Endothelial cell of umbilical vein (primary cell): ENCODE measurements around the gene TRNAU1AP. TPM values are rescaled to one million over a fixed set of nuclear protein-coding genes. Genes with fewer than 3 reads are reported as not detected.

Experiments
- BruUV-seq: library from RNA; stranded (reverse); fragments of 400-500 nt; replicated peaks from 2 replicates; lab custom pipeline; 2021; lab: Mats Ljungman, UMichigan
- CTCF ChIA-PET: fragments of 300-600, 350-600 bp; sonication (Branson Sonifier 250); formaldehyde crosslinking; loops from one replicate; lab custom pipeline; 2021; ENCODE audit warnings: antibody characterized with exemption, inconsistent platforms; lab: Charles Lee
- POLR2A ChIA-PET: fragments of 300-600, 350-600 bp; sonication (Branson Sonifier 250); formaldehyde crosslinking; loops from one replicate; lab custom pipeline; 2021; ENCODE audit warnings: antibody characterized with exemption, inconsistent platforms; lab: Charles Lee
- DNase-seq: peaks from one replicate; pipeline ENCODE4 v3.0.0-alpha.2; 2011; ENCODE audit warnings: low read depth, low spot score
- FAIRE-seq: peaks from 2 replicates; lab custom pipeline; 2011; peaks lifted over from hg19 to GRCh38; lab: Jason Lieb, UNC
- H2AFZ ChIP-seq: 2 replicates; pipeline ENCODE4 v1.6.0; 2012; ENCODE audit warnings: low read depth, low read length, control low read depth, inconsistent platforms
- H3K27ac ChIP-seq: 2 replicates; pipeline ENCODE4 v1.5.1; 2011; ENCODE audit warnings: low read depth, mild to moderate bottlenecking, control low read depth, low read length, moderate library complexity; ENCODE audit not compliant: insufficient read depth
- H3K27me3 ChIP-seq, 2 experiments: 2 replicates each; pipeline versions ENCODE4 v1.6.0 to v1.6.1; 2011; ENCODE audit warnings: low read length in 2 of 2, mixed read lengths in 1 of 2; ENCODE audit not compliant: control insufficient read depth in 2 of 2, insufficient read depth in 2 of 2
- H3K36me3 ChIP-seq, 2 experiments: 2 replicates in 1 of 2; 3 replicates in 1 of 2; pipeline ENCODE4 v1.5.1; 2011; ENCODE audit warnings: low read length in 2 of 2, mild to moderate bottlenecking in 1 of 2, moderate library complexity in 1 of 2; ENCODE audit not compliant: control insufficient read depth in 2 of 2, insufficient read depth in 2 of 2; ENCODE audit errors: extremely low read depth in 1 of 2
- H3K4me1 ChIP-seq: 3 replicates; pipeline ENCODE4 v1.5.1; 2011; ENCODE audit warnings: mild to moderate bottlenecking, low read length; ENCODE audit not compliant: control insufficient read depth, insufficient read depth; ENCODE audit errors: extremely low read depth
- H3K4me2 ChIP-seq: 2 replicates; pipeline ENCODE4 v1.6.1; 2011; ENCODE audit warnings: low read length, control low read depth, mixed read lengths; ENCODE audit not compliant: insufficient read depth
- H3K4me3 ChIP-seq, 3 experiments: fragments of 200-600 bp in 1 of 3; sonication (generic), shearing (Covaris generic) in 1 of 3; replicated peaks in 1 of 3; 2 replicates each; pipeline ENCODE4 v1.5.1; 2011 to 2016; ENCODE audit warnings: control low read depth in 3 of 3, low read length in 3 of 3, mild to moderate bottlenecking in 2 of 3, inconsistent platforms in 1 of 3, low read depth in 1 of 3, moderate library complexity in 1 of 3; ENCODE audit not compliant: insufficient read depth in 1 of 3
- H3K79me2 ChIP-seq: 2 replicates; pipeline ENCODE4 v1.6.0; 2012; ENCODE audit warnings: low read length, inconsistent platforms; ENCODE audit not compliant: control insufficient read depth, insufficient read depth
- H3K9ac ChIP-seq: replicated peaks from 2 replicates; pipeline ENCODE3; 2011; ENCODE audit warnings: low read length, control low read depth; ENCODE audit not compliant: insufficient read depth; ENCODE audit errors: extremely low read depth
- H3K9me1 ChIP-seq: replicated peaks from 3 replicates; pipeline ENCODE4 v1.6.0; 2011; ENCODE audit warnings: mild to moderate bottlenecking, low read length; ENCODE audit not compliant: control insufficient read depth, insufficient read depth; ENCODE audit errors: extremely low read depth
- H3K9me3 ChIP-seq: replicated peaks from 2 replicates; pipeline ENCODE4 v1.5.1; 2012; ENCODE audit warnings: low read length, inconsistent platforms; ENCODE audit not compliant: control insufficient read depth, insufficient read depth
- H4K20me1 ChIP-seq: replicated peaks from 2 replicates; pipeline ENCODE3; 2011; ENCODE audit warnings: mild to moderate bottlenecking, low read length; ENCODE audit not compliant: control insufficient read depth, insufficient read depth; ENCODE audit errors: extremely low read depth
- CTCF ChIP-seq, 2 donors: IDR thresholded peaks; 1 replicate in 1 of 2; 2 replicates in 1 of 2; pipeline ENCODE4 v1.5.1; 2011; ENCODE audit warnings: low read length in 2 of 2, mild to moderate bottlenecking in 2 of 2, moderate library complexity in 2 of 2, control low read depth in 1 of 2, inconsistent platforms in 1 of 2, low read depth in 1 of 2; ENCODE audit not compliant: insufficient read depth in 1 of 2; ENCODE audit errors: extremely low read depth in 1 of 2
- EZH2 ChIP-seq: IDR thresholded peaks from 2 replicates; pipeline ENCODE4 v1.6.1; 2012; ENCODE audit warnings: borderline replicate concordance, low read depth, mild to moderate bottlenecking, moderate library complexity, low read length, inconsistent platforms; ENCODE audit not compliant: severe bottlenecking
- FOS ChIP-seq: IDR thresholded peaks from 2 replicates; pipeline ENCODE4 v1.6.1; 2011; ENCODE audit warnings: mild to moderate bottlenecking, low read length, moderate library complexity, borderline replicate concordance; ENCODE audit not compliant: insufficient read depth
- GATA2 ChIP-seq: IDR thresholded peaks from 2 replicates; pipeline ENCODE4 v1.7.0; 2011; ENCODE audit warnings: low read depth, mild to moderate bottlenecking, moderate library complexity, mixed read lengths, low read length; ENCODE audit not compliant: insufficient read length, insufficient read depth
- JUN ChIP-seq: IDR thresholded peaks from 2 replicates; pipeline ENCODE4 v1.6.1; 2011; ENCODE audit warnings: borderline replicate concordance, low read depth; ENCODE audit not compliant: insufficient read length, insufficient read depth
- MAX ChIP-seq: IDR thresholded peaks from 2 replicates; pipeline ENCODE4 v1.6.1; 2011; ENCODE audit not compliant: insufficient read depth, insufficient read length
- MYC ChIP-seq: IDR thresholded peaks from one replicate; pipeline ENCODE4 v1.6.1; 2011; ENCODE audit warnings: mild to moderate bottlenecking, low read depth, low read length
- POLR2A ChIP-seq: IDR thresholded peaks from 2 replicates; pipeline ENCODE4 v1.6.1; 2012; ENCODE audit warnings: low read depth, mild to moderate bottlenecking, control low read depth, low read length
- POLR2AphosphoS5 ChIP-seq: IDR thresholded peaks from 2 replicates; pipeline ENCODE4 v1.6.1; 2012; ENCODE audit warnings: low read depth, mild to moderate bottlenecking, control low read depth, low read length, moderate library complexity; ENCODE audit not compliant: insufficient read depth
- dilution Hi-C: fragments of 300-500 bp; cut with MboI; formaldehyde crosslinking; loops from one replicate; pipeline ENCODE4 v1.15.0; 2019; ENCODE audit warnings: low sequenced_read_pairs; ENCODE audit not compliant: extremely low pct_ligation_motif_present
- intact Hi-C: fragments of 100-400 bp; cut with micrococcal nuclease; formaldehyde crosslinking; loops from one replicate; pipeline ENCODE4 v1.10.0; 2022
- polyA plus RNA-seq, 4 experiments: library from polyadenylated mRNA; depleted of rRNA in 3 of 4; stranded (reverse) in 3 of 4; unstranded in 1 of 4; fragments of >200 nt; gene quantifications; 2 replicates each; pipeline versions ENCODE4 v1.2.1 to v1.2.3, GENCODE V29; 2011 to 2012; ENCODE audit warnings: missing spikeins in 1 of 4
- small RNA-seq: library from RNA; depleted of rRNA; stranded (forward); fragments of <200 nt; gene quantifications from one replicate; pipeline ENCODE3, GENCODE V24; 2012; ENCODE audit warnings: low replicate concordance, low read depth; ENCODE audit not compliant: insufficient read depth, insufficient read length
- total RNA-seq: library from RNA; stranded (reverse); gene quantifications from 2 replicates; pipeline ENCODE4 v1.2.3, GENCODE V29; 2021

The TRNAU1AP gene
- total and polyA plus RNA-seq, 2 donors (not counting 3 experiments of a cell fraction or from before 2014, with no cell fraction given), result 32.7 to 46.2 TPM

- no TSS peak for BruUV-seq
- peaks cover 0 to 6% of the 10 kb centered on the region in 2 experiments for H3K36me3 ChIP-seq
- H3K79me2 ChIP-seq, result no peaks in the 10 kb centered on the region
- no peaks in the 10 kb centered on the region for H3K9me1 ChIP-seq
- intact Hi-C loops, result no loop called here
- H3K4me1 ChIP-seq, result no peaks in the 10 kb centered on the region
- no peak overlapping the region for H3K4me3 ChIP-seq
- H3K4me2 ChIP-seq, result no peak overlapping the region
- H3K9me3 ChIP-seq, result no peaks in the 10 kb centered on the region
- ChIA-PET CTCF (interaction anchor here (2.7 kb wide), 1 partner anchor 11 kb away, joined by 11 read pairs; no protein-coding TSS in a partner anchor), POLR2A (no interaction called here)
- TF ChIP-seq FOS (no peak), CTCF (IDR thresholded peaks at IDR 0.05; ENCODE audit: extremely low read depth in 1 of 2, insufficient read depth in 1 of 2, low read depth in 1 of 2, low read length in 2 of 2) (no peak), POLR2A (no peak), MYC (no peak), POLR2AphosphoS5 (no peak), MAX (no peak), GATA2 (no peak), JUN (no peak), EZH2 (no peak)
- H2AFZ ChIP-seq, result no peak overlapping the region
- no peak for DNase-seq
- no peaks in the 10 kb centered on the region for H4K20me1 ChIP-seq
- FAIRE-seq, result no peak
- no peak overlapping the region for H3K27ac ChIP-seq
- dilution Hi-C loops, result loop anchor here (25.0 kb wide), 1 partner anchor 351 kb away; the partner anchor contains the start of gene SESN2
- no peak overlapping the region for H3K9ac ChIP-seq
- no peaks in the 10 kb centered on the region for H3K27me3 ChIP-seq
Measured at GRCh38 chr1:28613175-28613574, 60.3 kb downstream of the TRNAU1AP start.

Small RNA genes lying within 50 kb of the gene (small RNA-seq; reads per million reads assigned to genes)
- not detected for gene SNORA16A
- gene SNORA44, result not detected
- not detected for gene SNORA61
- gene SNORA73A, result not detected
- gene SNORA73B, result 48.2 reads per million, percentile 92 among the genes with 10 or more reads in this experiment
- gene SNORD99, result 1,004 reads per million, percentile 100 among the genes with 10 or more reads in this experiment

Other genes starting within 250 kb of the TRNAU1AP start
- 12.5 and 15.6 TPM in 2 replicates for gene MED18, start 224.0 kb upstream of the TRNAU1AP start, total RNA-seq
- 19.7 and 20.2 TPM in 2 replicates for gene MED18, start 224.0 kb upstream of the TRNAU1AP start, polyA plus RNA-seq
- gene PHACTR4, start 183.3 kb upstream of the TRNAU1AP start, total RNA-seq, result 59.7 and 61.0 TPM in 2 replicates
- gene PHACTR4, start 183.3 kb upstream of the TRNAU1AP start, polyA plus RNA-seq, result 18.2 and 25.4 TPM in 2 replicates
- gene RCC1, start 47.0 kb upstream of the TRNAU1AP start, total RNA-seq, result 72.7 and 77.7 TPM in 2 replicates
- gene RCC1, start 47.0 kb upstream of the TRNAU1AP start, polyA plus RNA-seq, result 28.7 and 37.1 TPM in 2 replicates
- gene RAB42, start 39.2 kb downstream of the TRNAU1AP start, total RNA-seq, result 1.2 and 2.0 TPM in 2 replicates
- gene RAB42, start 39.2 kb downstream of the TRNAU1AP start, polyA plus RNA-seq, result 1.4 and 1.8 TPM in 2 replicates
- gene TAF12, start 90.0 kb downstream of the TRNAU1AP start, total RNA-seq, result 15.3 and 18.2 TPM in 2 replicates
- gene TAF12, start 90.0 kb downstream of the TRNAU1AP start, polyA plus RNA-seq, result 13.9 and 17.7 TPM in 2 replicates
- not detected in 2 replicates for gene RNU11, start 95.5 kb downstream of the TRNAU1AP start, total RNA-seq
- not detected in 2 replicates for gene RNU11, start 95.5 kb downstream of the TRNAU1AP start, polyA plus RNA-seq
- 14.5 and 16.0 TPM in 2 replicates for gene GMEB1, start 115.7 kb downstream of the TRNAU1AP start, total RNA-seq
- gene GMEB1, start 115.7 kb downstream of the TRNAU1AP start, polyA plus RNA-seq, result 6.8 and 8.1 TPM in 2 replicates
- 101 and 105 TPM in 2 replicates for gene YTHDF2, start 183.9 kb downstream of the TRNAU1AP start, total RNA-seq
- 72.4 and 73.6 TPM in 2 replicates for gene YTHDF2, start 183.9 kb downstream of the TRNAU1AP start, polyA plus RNA-seq